ENCODE results near the gene SPRR2E. TPM values are rescaled to one million over a fixed set of nuclear protein-coding genes. Genes with fewer than 3 reads are reported as not detected.
"Not testable (repeated sequence)": the region's sequence is repeated elsewhere in the genome, so short reads cannot be mapped to it uniquely, and the experiment has no call there.

Gene SPRR2E
- polyA plus RNA-seq, 4 donors = 0.24 to 2.2 TPM; not detected in 2

- not testable (repeated sequence) for H3K27ac ChIP-seq (ENCODE audit: low read depth in 1 of 3, low read length in 2 of 3); H3K4me3 ChIP-seq (ENCODE audit: low read depth in 1 of 3, low read length in 3 of 3); H3K36me3 ChIP-seq (ENCODE audit: control insufficient read depth in 3 of 3, insufficient read depth in 2 of 3, low read depth in 1 of 3, low read length in 3 of 3); H3K4me1 ChIP-seq (ENCODE audit: control insufficient read depth in 3 of 3, insufficient read depth in 2 of 3, low read depth in 1 of 3, low read length in 2 of 3); H3K9me3 ChIP-seq (ENCODE audit: control insufficient read depth in 2 of 2, insufficient read depth in 1 of 2, low read depth in 1 of 2, low read length in 1 of 2); DNase-seq; FAIRE-seq; H3K27me3 ChIP-seq (ENCODE audit: control insufficient read depth in 3 of 3, insufficient read depth in 3 of 3, low read length in 3 of 3)
- 30 to 52% (median 36%) methylated on average over 3 of the region's 3 CpGs for WGBS, 3 donors
Measured at GRCh38 chr1:153056111-153056510, 38.2 kb downstream of the SPRR2E start.

GRCh38 chr1:153049211-153049610, 45.1 kb downstream of the SPRR2E start:
- Histone ChIP-seq H3K9me3 (ENCODE audit: control insufficient read depth in 2 of 2, insufficient read depth in 1 of 2, low read depth in 1 of 2, low read length in 1 of 2) (no peaks in the 10 kb centered on the region), H3K36me3 (ENCODE audit: control insufficient read depth in 3 of 3, insufficient read depth in 2 of 3, low read depth in 1 of 3, low read length in 3 of 3) (no peaks in the 10 kb centered on the region), H3K4me3 (ENCODE audit: low read depth in 1 of 3, low read length in 3 of 3) (no peak overlapping the region), H3K27ac (ENCODE audit: low read depth in 1 of 3, low read length in 2 of 3) (no peak overlapping the region), H3K4me1 (ENCODE audit: control insufficient read depth in 3 of 3, insufficient read depth in 2 of 3, low read depth in 1 of 3, low read length in 2 of 3) (no peaks in the 10 kb centered on the region), H3K27me3 (ENCODE audit: control insufficient read depth in 3 of 3, insufficient read depth in 3 of 3, low read length in 3 of 3) (peaks cover 0 to 4% (median 0%) of the 10 kb centered on the region in 3 donors)
- no peak for FAIRE-seq
- 72 to 94% (median 82%) methylated on average over 2 of the region's 2 CpGs for WGBS, 3 donors
- DNase-seq = no peak

Other genes starting within 250 kb of the SPRR2E start
- gene LCE7A, start 234.5 kb downstream of the SPRR2E start, polyA plus RNA-seq = not detected
- gene SMCP, start 216.2 kb downstream of the SPRR2E start, polyA plus RNA-seq = not detected
- under 1 TPM in 2 of 4 donors, not detected in 2; 0.03 to 0.45 TPM for gene IVL, start 186.0 kb downstream of the SPRR2E start, polyA plus RNA-seq
- not detected for gene SPRR5, start 147.3 kb downstream of the SPRR2E start, polyA plus RNA-seq
- gene SPRR4, start 123.9 kb downstream of the SPRR2E start, polyA plus RNA-seq = not detected
- gene SPRR1A, start 110.4 kb downstream of the SPRR2E start, polyA plus RNA-seq = not detected
- 10 to 100 TPM in 2 of 4 donors, 1 to 10 TPM in 1, not detected in 1; 3.0 to 16.1 (median 10.3) TPM for gene SPRR3, start 92.8 kb downstream of the SPRR2E start, polyA plus RNA-seq
- gene SPRR1B, start 63.3 kb downstream of the SPRR2E start, polyA plus RNA-seq = 1 to 10 TPM in 2 of 4 donors, under 1 TPM in 1, not detected in 1; 0.27 to 3.2 (median 1.6) TPM
- under 1 TPM in 1 of 4 donors, not detected in 3; 0.49 TPM for gene SPRR2D, start 53.4 kb downstream of the SPRR2E start, polyA plus RNA-seq
- 1 to 10 TPM in 2 of 4 donors, under 1 TPM in 1, not detected in 1; 0.67 to 2.2 (median 2.0) TPM for gene SPRR2A, start 37.0 kb downstream of the SPRR2E start, polyA plus RNA-seq
- gene SPRR2B, start 22.9 kb downstream of the SPRR2E start, polyA plus RNA-seq = not detected
- gene SPRR2F, start 19.0 kb upstream of the SPRR2E start, polyA plus RNA-seq = under 1 TPM in 1 of 4 donors, not detected in 3; 0.10 TPM
- gene SPRR2G, start 56.4 kb upstream of the SPRR2E start, polyA plus RNA-seq = not detected
- not detected for gene LELP1, start 108.9 kb upstream of the SPRR2E start, polyA plus RNA-seq
- gene PRR9, start 123.1 kb upstream of the SPRR2E start, polyA plus RNA-seq = not detected
- gene LORICRIN, start 165.2 kb upstream of the SPRR2E start, polyA plus RNA-seq = not detected
- gene PGLYRP3, start 218.4 kb upstream of the SPRR2E start, polyA plus RNA-seq = under 1 TPM in 1 of 4 donors, not detected in 3; 0.07 TPM